GM12872 (cell line): ENCODE results near the gene COBLL1.

ENCODE experiments used
- CTCF ChIP-seq: IDR thresholded peaks from 3 replicates; pipeline ENCODE4 v1.5.1; 2011; ENCODE audit warnings: low read depth, mild to moderate bottlenecking, low read length, moderate library complexity; ENCODE audit not compliant: insufficient read depth

The COBLL1 gene

GRCh38 chr2:164661349-164661748 lies 180.3 kb downstream of the COBLL1 start:
- no peak for TF ChIP-seq CTCF

GRCh38 chr2:164657129-164657528 lies 184.5 kb downstream of the COBLL1 start:
- no peak for TF ChIP-seq CTCF

- TF ChIP-seq CTCF: no peak
These were observed 185.9 kb downstream of the COBLL1 start for GRCh38 chr2:164655750-164656149.

GRCh38 chr2:164655336-164655735 lies 186.3 kb downstream of the COBLL1 start:
- TF ChIP-seq CTCF: no peak

GRCh38 chr2:164651361-164651760 lies 190.3 kb downstream of the COBLL1 start:
- TF ChIP-seq CTCF: no peak

- TF ChIP-seq CTCF: no peak
These were observed 197.5 kb downstream of the COBLL1 start for GRCh38 chr2:164644036-164644700.

- TF ChIP-seq CTCF: no peak
These were observed 198.6 kb downstream of the COBLL1 start for GRCh38 chr2:164642946-164643555.

- TF ChIP-seq CTCF: no peak
These were observed 199.4 kb downstream of the COBLL1 start for GRCh38 chr2:164642268-164642667.
